RWPE1 (cell line): ENCODE data around the gene ETFBKMT.

Experiments used
- CTCF ChIA-PET: fragments of 350-600 bp; sonication (Branson Sonifier 250); formaldehyde crosslinking; extraction: SDS; loops from one replicate; lab custom pipeline; 2021; lab: Yijun Ruan, JAX
- POLR2A ChIA-PET: fragments of 400-600 bp; formaldehyde crosslinking; extraction: SDS; loops from one replicate; lab custom pipeline; 2020; ENCODE audit warnings: antibody characterized with exemption; ENCODE audit not compliant: low non-redundant PET; lab: Yijun Ruan, JAX
- DNase-seq: peaks from one replicate; pipeline ENCODE4 v3.0.0; 2012; ENCODE audit warnings: low spot score
- H3K27ac ChIP-seq: fragments of 450-650 bp; 2 replicates; pipeline ENCODE4 v1.5.1; 2017
- TF ChIP-seq, protein P1 (sequence below): fragments of 450-650 bp; conservative IDR thresholded peaks from 2 replicates; pipeline ENCODE4 v1.5.1; 2017; ENCODE audit warnings: low read depth, mild to moderate bottlenecking

The ETFBKMT gene

DNA sequence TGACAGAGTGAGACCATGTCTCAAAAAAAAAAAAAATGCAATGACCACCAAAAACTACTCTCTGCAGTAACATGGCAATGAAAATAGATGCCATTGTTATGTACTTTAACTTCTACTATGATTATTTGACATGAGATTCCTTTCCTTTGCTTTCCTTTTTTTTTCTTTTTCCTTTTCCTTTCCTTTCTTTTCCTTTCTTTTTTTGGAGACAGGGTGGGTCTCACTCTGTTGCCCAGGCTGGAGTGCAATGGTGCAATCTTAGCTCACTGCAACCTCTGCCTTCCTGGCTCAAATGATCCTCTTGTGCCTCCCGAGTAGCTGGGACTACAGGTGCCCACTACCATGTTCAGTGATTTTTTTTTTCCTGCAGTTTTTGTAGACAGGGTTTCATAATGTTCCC lies 24.9 kb upstream of the ETFBKMT start:
- CTCF ChIA-PET = interaction anchor here (0.7 kb wide), 1 partner anchor 231 kb away, joined by 5 read pairs; no protein-coding TSS in a partner anchor
- TF ChIP-seq, protein P1, sequence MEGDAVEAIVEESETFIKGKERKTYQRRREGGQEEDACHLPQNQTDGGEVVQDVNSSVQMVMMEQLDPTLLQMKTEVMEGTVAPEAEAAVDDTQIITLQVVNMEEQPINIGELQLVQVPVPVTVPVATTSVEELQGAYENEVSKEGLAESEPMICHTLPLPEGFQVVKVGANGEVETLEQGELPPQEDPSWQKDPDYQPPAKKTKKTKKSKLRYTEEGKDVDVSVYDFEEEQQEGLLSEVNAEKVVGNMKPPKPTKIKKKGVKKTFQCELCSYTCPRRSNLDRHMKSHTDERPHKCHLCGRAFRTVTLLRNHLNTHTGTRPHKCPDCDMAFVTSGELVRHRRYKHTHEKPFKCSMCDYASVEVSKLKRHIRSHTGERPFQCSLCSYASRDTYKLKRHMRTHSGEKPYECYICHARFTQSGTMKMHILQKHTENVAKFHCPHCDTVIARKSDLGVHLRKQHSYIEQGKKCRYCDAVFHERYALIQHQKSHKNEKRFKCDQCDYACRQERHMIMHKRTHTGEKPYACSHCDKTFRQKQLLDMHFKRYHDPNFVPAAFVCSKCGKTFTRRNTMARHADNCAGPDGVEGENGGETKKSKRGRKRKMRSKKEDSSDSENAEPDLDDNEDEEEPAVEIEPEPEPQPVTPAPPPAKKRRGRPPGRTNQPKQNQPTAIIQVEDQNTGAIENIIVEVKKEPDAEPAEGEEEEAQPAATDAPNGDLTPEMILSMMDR = no peak
- POLR2A ChIA-PET = no interaction called here
- no peak for DNase-seq
- no peak overlapping the region for H3K27ac ChIP-seq

DNA sequence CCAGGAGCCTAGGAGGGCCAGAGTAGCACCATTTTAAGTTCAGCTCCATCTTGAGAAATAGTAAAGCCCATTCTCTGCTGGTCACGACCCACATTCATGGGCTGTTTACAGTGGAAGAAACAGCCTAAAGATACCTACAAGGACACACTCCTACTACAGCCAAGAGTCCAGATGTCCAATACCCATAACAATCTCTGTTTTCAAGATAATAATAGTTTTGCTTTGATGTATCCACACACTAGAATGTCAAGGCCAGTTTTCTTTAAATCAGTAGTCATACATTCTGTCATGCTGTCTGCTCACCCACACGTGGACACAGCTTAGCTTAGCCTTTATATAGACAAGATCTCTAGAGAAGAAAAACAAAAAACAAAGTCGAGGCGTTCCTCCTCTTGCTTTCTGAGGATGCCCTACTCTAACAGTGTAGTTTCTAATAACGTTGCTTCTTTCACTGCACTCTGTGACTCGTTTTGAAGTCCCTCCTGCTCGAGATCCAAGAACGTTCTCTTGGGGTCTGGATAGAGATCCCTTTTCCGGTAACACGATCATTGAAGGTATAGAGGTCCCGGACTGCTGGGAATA lies 17.9 kb upstream of the ETFBKMT start:
- no peak for DNase-seq
- CTCF ChIA-PET = no interaction called here
- POLR2A ChIA-PET = no interaction called here
- H3K27ac ChIP-seq = no peak overlapping the region
- TF ChIP-seq, protein P1 = no peak

DNA sequence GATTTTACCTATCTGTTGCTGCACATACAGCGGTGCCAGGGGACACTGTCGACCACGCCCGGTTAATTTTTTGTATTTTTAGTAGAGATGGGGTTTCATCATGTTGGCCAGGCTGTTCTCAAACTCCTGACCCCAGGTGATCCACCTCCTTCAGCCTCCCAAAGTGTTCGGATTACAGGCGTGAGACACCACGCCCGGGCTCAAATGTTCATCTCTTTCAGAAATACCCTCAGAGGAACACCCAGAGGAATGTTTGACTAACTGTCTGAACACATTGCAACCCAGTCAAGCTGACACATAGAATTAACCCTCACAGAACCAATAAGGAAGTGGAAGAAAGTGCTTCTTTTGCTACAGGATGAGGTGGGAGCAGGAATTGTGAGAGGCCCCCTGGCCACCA lies 15.0 kb upstream of the ETFBKMT start:
- DNase-seq = no peak
- TF ChIP-seq, protein P1 = no peak
- ChIA-PET CTCF (interaction anchor here (0.6 kb wide), 1 partner anchor 330 kb away, joined by 6 read pairs; no protein-coding TSS in a partner anchor), POLR2A (no interaction called here)
- H3K27ac ChIP-seq = no peak overlapping the region

DNA sequence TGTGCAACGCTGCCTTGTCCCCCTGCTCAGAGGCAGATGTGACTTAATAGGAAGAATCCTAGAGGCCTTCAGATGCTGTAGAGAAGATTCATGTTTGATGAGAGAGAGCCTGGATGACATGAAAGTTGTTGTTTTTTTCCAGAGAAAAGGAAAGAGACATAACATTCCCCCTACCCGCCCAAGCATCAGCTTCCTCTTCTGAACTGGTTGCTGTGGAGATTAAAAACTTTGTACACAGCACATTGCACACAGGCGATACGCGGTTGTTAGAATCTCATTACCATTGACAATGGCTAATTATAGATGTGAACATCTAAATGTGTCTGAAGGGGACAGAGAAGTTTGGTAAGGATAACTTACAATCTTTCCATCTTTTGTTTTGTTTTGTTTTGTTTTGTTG lies 13.6 kb upstream of the ETFBKMT start:
- DNase-seq = no peak
- ChIA-PET POLR2A (no interaction called here), CTCF (interaction anchor here (0.7 to 1.5 kb wide), 2 partner anchors 157 to 243 kb away, joined by 4 read pairs; no protein-coding TSS in a partner anchor)
- H3K27ac ChIP-seq = no peak overlapping the region
- TF ChIP-seq, protein P1 = no peak

DNA sequence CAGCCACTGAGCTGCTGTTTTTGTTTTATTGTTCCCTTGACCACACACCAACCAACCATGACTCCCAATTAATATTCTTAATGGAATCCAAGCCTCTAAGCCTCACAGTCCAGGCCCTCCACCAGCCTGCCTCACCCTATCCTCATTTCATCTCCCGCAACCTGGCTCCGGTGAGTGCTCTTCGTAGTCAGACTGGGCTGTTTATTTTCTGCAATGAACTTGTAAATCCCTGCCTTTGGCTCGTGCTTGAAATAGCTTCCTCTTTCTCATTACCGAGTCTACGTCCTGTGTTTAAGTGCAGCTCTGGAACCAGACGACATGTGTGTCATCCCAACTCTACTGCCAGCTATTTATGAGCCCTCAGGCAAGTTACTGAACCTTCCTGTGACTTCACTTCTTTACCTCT lies 12.4 kb upstream of the ETFBKMT start:
- POLR2A ChIA-PET = no interaction called here
- DNase-seq = peak; percentile 2
- no peak overlapping the region for H3K27ac ChIP-seq
- TF ChIP-seq, protein P1 = no peak
- CTCF ChIA-PET = no interaction called here

DNA sequence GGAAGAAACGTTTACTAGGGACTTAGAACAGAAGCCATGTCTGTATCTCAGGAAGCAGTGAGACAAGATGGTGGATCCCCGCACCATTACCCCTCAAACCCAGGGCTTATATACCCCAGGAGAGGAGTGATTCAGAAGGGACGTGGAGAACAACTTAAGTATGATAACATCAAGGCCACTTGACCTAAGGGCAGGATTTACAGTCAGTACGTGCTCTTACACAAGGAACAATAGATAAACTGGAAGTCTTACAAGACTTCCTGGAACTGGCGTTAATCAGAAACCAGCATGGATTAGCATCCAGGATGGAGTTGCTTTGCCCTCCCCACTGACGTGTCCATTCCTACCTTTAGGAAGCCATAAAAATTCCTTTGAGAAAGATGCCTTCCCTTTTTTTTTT lies 8.6 kb upstream of the ETFBKMT start:
- ChIA-PET POLR2A (interaction anchor here (0.7 kb wide), 1 partner anchor 1000 kb away, joined by 4 read pairs; no protein-coding TSS in a partner anchor), CTCF (no interaction called here)
- no peak for DNase-seq
- H3K27ac ChIP-seq = no peak overlapping the region
- TF ChIP-seq, protein P1 = no peak
